NK-92 (cell line): ENCODE data around the gene MAGEL2.

Experiments used
- DNase-seq: peaks from one replicate; lab custom pipeline; 2025; ENCODE audit not compliant: unreplicated experiment; lab: John Stamatoyannopoulos, UW

Gene MAGEL2

GRCh38 chr15:23647421-23648370, at the start of gene MAGEL2:
Gene MAGEL2, minus strand, starts transcription at chr15:23647867. Its CDS starts 125 bp downstream, at chr15:23647742.
- DNase-seq, result no peak

GRCh38 chr15:23695282-23695681, 47.6 kb upstream of the MAGEL2 start:
- DNase-seq, result no peak

- DNase-seq, result no peak
Measured at GRCh38 chr15:23694592-23694991, 46.9 kb upstream of the MAGEL2 start.

- DNase-seq, result no peak
Measured at GRCh38 chr15:23690450-23690852, 42.8 kb upstream of the MAGEL2 start.

GRCh38 chr15:23690015-23690414, 42.3 kb upstream of the MAGEL2 start:
- DNase-seq, result no peak

GRCh38 chr15:23687143-23687470, 39.4 kb upstream of the MAGEL2 start, which contains the start of gene NDN:
Gene NDN, minus strand, starts transcription at chr15:23687305. Its CDS starts 88 bp downstream, at chr15:23687217.
- no peak for DNase-seq

GRCh38 chr15:23686466-23687142, 38.9 kb upstream of the MAGEL2 start:
- no peak for DNase-seq

GRCh38 chr15:23671481-23671880, 23.8 kb upstream of the MAGEL2 start:
- no peak for DNase-seq

GRCh38 chr15:23670970-23671369, 23.3 kb upstream of the MAGEL2 start:
- DNase-seq, result no peak

GRCh38 chr15:23663232-23663631, 15.6 kb upstream of the MAGEL2 start:
- DNase-seq, result no peak

- DNase-seq, result no peak
Measured at GRCh38 chr15:23648920-23649515, 1.4 kb upstream of the MAGEL2 start.

GRCh38 chr15:23647001-23647295, 719 bp downstream of the MAGEL2 start:
- no peak for DNase-seq

GRCh38 chr15:23646165-23647000, 1.3 kb downstream of the MAGEL2 start:
- DNase-seq, result no peak

- DNase-seq, result no peak
Measured at GRCh38 chr15:23645371-23646164, 2.1 kb downstream of the MAGEL2 start.

- DNase-seq, result no peak
Measured at GRCh38 chr15:23644829-23645228, 2.8 kb downstream of the MAGEL2 start.

GRCh38 chr15:23642413-23643044, 5.1 kb downstream of the MAGEL2 start:
- no peak for DNase-seq

GRCh38 chr15:23634181-23634580, 13.5 kb downstream of the MAGEL2 start:
- DNase-seq, result no peak

- DNase-seq, result no peak
Measured at GRCh38 chr15:23629234-23629805, 18.3 kb downstream of the MAGEL2 start.

- DNase-seq, result no peak
Measured at GRCh38 chr15:23628612-23629233, 18.9 kb downstream of the MAGEL2 start.
